SU-DHL-6 (cell line): ENCODE measurements around the gene TAF15.

ENCODE experiments used
- H2AFZ ChIP-seq: fragments of 200-600 bp; sonication (generic); 2 replicates; pipeline ENCODE4 v1.6.1; 2014; ENCODE audit warnings: low read depth, mild to moderate bottlenecking, moderate library complexity, mixed read lengths, antibody characterized with exemption, low read length; ENCODE audit not compliant: severe bottlenecking
- H3F3A ChIP-seq: fragments of 200-600 bp; shearing (Covaris generic); 2 replicates; pipeline ENCODE4 v1.6.0; 2016; ENCODE audit warnings: antibody characterized with exemption, mild to moderate bottlenecking; ENCODE audit not compliant: insufficient read depth
- H3K27ac ChIP-seq: fragments of 200-600 bp; sonication (generic); 2 replicates; pipeline ENCODE4 v1.5.1; 2016; ENCODE audit warnings: low read depth, mild to moderate bottlenecking, low read length, moderate library complexity, mixed read lengths
- H3K27me3 ChIP-seq: fragments of 200-600 bp; sonication (generic), shearing (Covaris generic); 2 replicates; pipeline ENCODE4 v1.6.0; 2014; ENCODE audit warnings: mild to moderate bottlenecking, low read length
- H3K36me3 ChIP-seq: fragments of 200-600 bp; sonication (generic); 2 replicates; pipeline ENCODE4 v1.6.1; 2014; ENCODE audit warnings: mild to moderate bottlenecking, low read length, mixed read lengths
- H3K4me2 ChIP-seq: fragments of 300-600, 200-600 bp; shearing (Covaris generic), sonication (generic); 2 replicates; pipeline ENCODE4 v1.6.0; 2014; ENCODE audit warnings: low read length, low read depth, mild to moderate bottlenecking; ENCODE audit not compliant: poor library complexity, severe bottlenecking
- H3K4me3 ChIP-seq: fragments of 200-600 bp; sonication (generic); 2 replicates; pipeline ENCODE4 v1.5.1; 2014; ENCODE audit warnings: antibody characterized with exemption, low read length, mild to moderate bottlenecking, mixed read lengths; ENCODE audit not compliant: insufficient read depth, poor library complexity, severe bottlenecking
- H3K79me2 ChIP-seq: fragments of 200-600 bp; sonication (generic); 2 replicates; pipeline ENCODE4 v1.6.1; 2014; ENCODE audit warnings: mild to moderate bottlenecking, low read length, moderate library complexity; ENCODE audit not compliant: insufficient read depth
- H3K9ac ChIP-seq: fragments of 200-600 bp; sonication (generic); 2 replicates; pipeline ENCODE4 v1.7.0; 2014; ENCODE audit warnings: mild to moderate bottlenecking, low read length
- H3K9me2 ChIP-seq: fragments of 200-600 bp; sonication (generic); replicated peaks from 2 replicates; pipeline ENCODE4 v1.6.1; 2014; ENCODE audit warnings: low read length; ENCODE audit not compliant: insufficient read depth
- H3K9me3 ChIP-seq: fragments of 200-600 bp; sonication (generic); 2 replicates; pipeline ENCODE4 v1.6.1; 2014; ENCODE audit warnings: low read length, mixed read lengths; ENCODE audit not compliant: insufficient read depth
- H4K20me1 ChIP-seq: fragments of 200-600 bp; sonication (generic); 2 replicates; pipeline ENCODE4 v1.6.1; 2014; ENCODE audit warnings: low read depth, mild to moderate bottlenecking, antibody characterized with exemption, low read length, moderate library complexity, mixed read lengths
- CTCF ChIP-seq: fragments of 200-600 bp; sonication (generic); IDR thresholded peaks from one replicate; pipeline ENCODE4 v1.5.1; 2017; ENCODE audit warnings: antibody characterized with exemption, mild to moderate bottlenecking, low read length, moderate library complexity; ENCODE audit not compliant: insufficient read depth, poor library complexity, severe bottlenecking
- EZH2phosphoT487 ChIP-seq: fragments of 200-600 bp; sonication (generic), shearing (Covaris generic); conservative IDR thresholded peaks from 2 replicates; pipeline ENCODE4 v1.6.1; 2018; ENCODE audit warnings: mild to moderate bottlenecking, antibody characterized with exemption, low read length, moderate library complexity, mixed read lengths

TAF15 gene

GRCh38 chr17:35875800-35876139 is 66.5 kb downstream of the TAF15 start:
- H3K9me3 ChIP-seq: no peaks in the 10 kb centered on the region
- H4K20me1 ChIP-seq: no peaks in the 10 kb centered on the region
- TF ChIP-seq CTCF (no peak), EZH2phosphoT487 (no peak)
- H3K9ac ChIP-seq: no peak overlapping the region
- no peaks in the 10 kb centered on the region for H3K27me3 ChIP-seq
- no peaks in the 10 kb centered on the region for H3K9me2 ChIP-seq
- H3F3A ChIP-seq: no peaks in the 10 kb centered on the region
- H3K79me2 ChIP-seq: no peaks in the 10 kb centered on the region
- H3K4me2 ChIP-seq: no peak overlapping the region
- H3K27ac ChIP-seq: no peak overlapping the region
- no peak overlapping the region for H3K4me3 ChIP-seq
- no peak overlapping the region for H2AFZ ChIP-seq
- H3K36me3 ChIP-seq: no peaks in the 10 kb centered on the region

GRCh38 chr17:35876534-35876933 is 67.2 kb downstream of the TAF15 start:
- Histone ChIP-seq H3K9me3 (no peaks in the 10 kb centered on the region), H3F3A (no peaks in the 10 kb centered on the region), H3K79me2 (no peaks in the 10 kb centered on the region), H4K20me1 (no peaks in the 10 kb centered on the region), H3K27ac (no peak overlapping the region), H3K9me2 (no peaks in the 10 kb centered on the region), H3K9ac (no peak overlapping the region), H3K36me3 (no peaks in the 10 kb centered on the region), H3K27me3 (no peaks in the 10 kb centered on the region), H3K4me2 (no peak overlapping the region), H2AFZ (no peak overlapping the region), H3K4me3 (no peak overlapping the region)
- TF ChIP-seq CTCF: no peak
- TF ChIP-seq EZH2phosphoT487: no peak

- no peak overlapping the region for H3K27ac ChIP-seq
- no peak overlapping the region for H3K9ac ChIP-seq
- TF ChIP-seq CTCF: no peak
- no peak for TF ChIP-seq EZH2phosphoT487
These were observed 68.2 kb downstream of the TAF15 start for GRCh38 chr17:35877345-35878029.

More at GRCh38 chr17:35877345-35878029, 68.2 kb downstream of the TAF15 start:
- Histone ChIP-seq H3K79me2 (no peaks in the 10 kb centered on the region), H3F3A (no peaks in the 10 kb centered on the region), H3K27me3 (no peaks in the 10 kb centered on the region), H3K9me2 (no peaks in the 10 kb centered on the region), H4K20me1 (no peaks in the 10 kb centered on the region), H3K4me2 (no peak overlapping the region), H3K4me3 (no peak overlapping the region), H3K9me3 (no peaks in the 10 kb centered on the region), H3K36me3 (no peaks in the 10 kb centered on the region), H2AFZ (no peak overlapping the region)
